HL-60/S4 treated with phorbol 12-myristate 13-acetate at 8.2 ng/mL for 4 days and 3 days (cell line): ENCODE data around the gene MMP7.
"Not testable (repeated sequence)": the region's sequence is repeated elsewhere in the genome, so short reads cannot be mapped to it uniquely, and the experiment has no call there.

Experiments
- in situ Hi-C: fragments of 300-500 bp; cut with MboI; formaldehyde crosslinking; loops from 2 replicates; pipeline ENCODE4 v1.15.0; 2022; ENCODE audit warnings: low sequenced_read_pairs

MMP7 gene

DNA sequence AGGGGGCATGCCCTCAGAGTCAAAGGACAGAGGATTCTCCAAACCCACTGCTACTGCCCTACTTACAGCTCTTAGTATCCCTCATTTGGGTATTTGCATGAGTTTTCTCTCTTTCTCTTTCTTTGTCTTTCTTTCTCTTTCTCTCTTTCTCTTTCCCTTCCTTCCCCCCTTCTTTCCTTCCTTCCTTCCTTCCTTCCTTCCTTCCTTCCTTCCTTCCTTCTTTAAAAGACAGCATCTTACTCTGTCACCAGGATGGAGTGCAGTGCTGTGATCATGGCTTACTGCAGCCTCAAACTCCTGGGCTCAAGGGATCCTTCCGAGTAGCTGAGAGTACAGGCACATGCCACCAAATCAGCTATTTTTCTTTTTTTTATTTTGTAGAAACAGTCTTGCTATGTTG is 14.0 kb upstream of the MMP7 start:
- in situ Hi-C loops, result no loop called here

GRCh38 chr11:102539567-102539966 is 9.0 kb upstream of the MMP7 start:
- in situ Hi-C loops, result no loop called here

GRCh38 chr11:102538932-102539331 is 8.4 kb upstream of the MMP7 start:
- in situ Hi-C loops, result no loop called here

- in situ Hi-C loops, result no loop called here
Measured at GRCh38 chr11:102534261-102534872, 3.8 kb upstream of the MMP7 start.

GRCh38 chr11:102528618-102529017 is 1.9 kb downstream of the MMP7 start:
- in situ Hi-C loops, result no loop called here

DNA sequence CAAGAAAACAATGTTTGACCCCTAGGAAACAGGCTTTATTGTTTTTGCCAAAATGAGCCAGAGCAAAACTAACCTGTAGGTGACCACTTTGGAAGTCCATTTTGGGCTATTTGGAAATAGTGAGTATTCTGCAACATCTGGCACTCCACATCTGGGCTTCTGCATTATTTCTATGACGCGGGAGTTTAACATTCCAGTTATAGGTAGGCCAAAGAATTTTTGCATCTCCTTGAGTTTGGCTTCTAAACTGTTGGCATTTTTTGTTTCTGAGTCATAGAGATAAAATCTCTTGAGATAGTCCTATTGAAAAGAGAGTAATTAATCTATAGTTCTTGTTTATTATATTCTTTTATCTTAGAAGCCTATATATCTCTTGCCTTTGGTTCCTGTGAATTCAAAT is 2.9 kb downstream of the MMP7 start:
- in situ Hi-C loops, result no loop called here

DNA sequence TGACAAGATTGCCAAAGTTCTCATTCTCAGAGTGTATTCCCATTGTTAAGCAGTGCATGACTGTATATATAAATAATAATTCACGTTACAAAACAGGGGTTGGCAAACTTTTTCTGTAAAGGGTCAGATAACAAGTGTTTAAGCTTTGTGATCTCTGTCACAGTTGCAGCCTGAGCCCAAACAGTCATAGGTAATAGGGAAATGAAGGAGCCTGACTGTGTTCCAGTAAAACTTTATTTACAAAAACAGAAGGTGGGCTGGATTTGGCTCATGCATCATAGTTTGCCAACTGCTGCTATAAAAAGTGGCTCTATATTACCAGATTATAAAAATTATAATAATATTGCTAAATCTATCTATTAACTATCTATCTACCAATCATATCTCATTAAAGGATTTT is 3.5 kb downstream of the MMP7 start:
- in situ Hi-C loops, result no loop called here

DNA sequence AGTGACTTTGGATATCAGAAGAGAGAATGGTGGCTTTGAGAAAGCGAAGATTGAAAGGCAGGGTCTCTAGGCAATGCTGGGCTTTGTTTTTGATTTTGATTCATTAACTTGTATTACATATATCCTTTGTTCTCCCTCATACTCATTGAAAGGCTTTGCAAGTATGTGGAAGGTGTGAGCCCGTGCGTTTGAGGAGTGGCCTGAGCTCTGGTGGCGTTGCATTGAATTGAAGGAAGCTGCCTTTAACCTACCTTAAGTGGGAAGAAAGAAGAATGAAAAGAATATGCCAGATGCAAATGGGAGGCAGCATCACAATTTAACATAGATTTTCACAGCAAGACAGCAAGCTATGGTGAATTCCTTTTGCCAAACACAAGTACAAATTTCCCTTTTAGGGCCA is 6.7 kb downstream of the MMP7 start:
- in situ Hi-C loops, result no loop called here

GRCh38 chr11:102523189-102523570 is 7.4 kb downstream of the MMP7 start:
- in situ Hi-C loops, result no loop called here

DNA sequence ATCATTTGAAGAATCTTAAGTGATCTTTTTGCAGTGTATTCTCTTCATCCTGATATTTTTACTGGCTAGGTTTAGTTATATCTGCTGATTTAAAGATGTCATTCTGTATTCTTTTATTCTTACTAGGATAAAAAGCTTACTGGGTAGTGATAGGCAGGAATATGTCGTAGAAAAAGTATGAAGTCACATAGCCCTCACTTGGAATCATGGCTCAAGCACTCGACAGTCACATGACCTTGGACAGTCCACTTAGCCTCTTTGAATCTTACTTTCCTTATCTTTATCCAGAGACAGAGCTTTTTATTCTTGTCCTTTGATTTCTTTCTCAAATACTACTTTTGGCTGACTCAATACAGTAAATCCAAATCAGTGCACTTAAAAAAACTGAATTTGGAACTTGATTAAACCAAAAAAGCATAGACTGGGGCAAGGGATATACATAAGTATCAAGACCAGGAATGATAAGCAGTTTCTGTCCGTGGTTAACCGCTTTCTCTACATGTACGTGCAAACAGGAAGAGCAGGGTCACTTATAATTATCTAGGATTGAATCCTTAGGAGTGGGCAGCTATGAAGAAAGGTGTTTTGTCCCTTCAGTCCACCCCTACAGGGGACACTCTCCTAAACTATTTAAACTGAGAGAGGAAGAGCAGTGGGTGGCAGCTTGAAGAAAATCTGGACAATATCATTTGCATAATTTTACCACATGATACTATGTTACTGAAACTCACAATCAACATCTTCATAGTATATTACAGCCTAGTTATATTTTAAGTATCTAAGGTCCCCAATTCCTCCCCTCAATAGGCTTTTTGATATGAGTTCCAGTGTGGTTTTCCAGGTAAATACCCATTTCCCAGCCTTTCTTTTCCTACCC is 8.0 kb downstream of the MMP7 start:
- in situ Hi-C loops, result no loop called here

DNA sequence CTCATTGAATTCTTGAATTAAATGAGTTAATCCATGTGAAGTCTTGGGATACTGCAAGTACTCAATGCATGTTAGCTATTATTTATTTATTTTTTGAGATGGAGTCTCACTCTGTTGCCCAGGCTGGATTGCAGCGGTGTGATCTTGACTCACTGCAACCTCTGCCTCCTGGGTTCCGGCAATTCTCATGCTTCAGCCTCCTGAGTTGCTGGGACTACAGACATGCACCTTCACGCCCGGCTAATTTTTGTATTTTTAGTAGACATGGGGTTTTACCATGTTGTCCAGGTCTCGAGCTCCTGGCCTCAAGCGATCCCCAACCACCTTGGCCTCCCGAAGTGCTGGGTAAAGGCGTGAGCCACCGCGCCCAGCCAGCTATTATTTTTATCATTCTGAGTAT is 9.4 kb downstream of the MMP7 start:
- in situ Hi-C loops, result no loop called here

- in situ Hi-C loops, result no loop called here
Measured at GRCh38 chr11:102520514-102520913, 10.0 kb downstream of the MMP7 start.

- in situ Hi-C loops, result no loop called here
Measured at GRCh38 chr11:102518296-102519094, 12.1 kb downstream of the MMP7 start.

GRCh38 chr11:102517670-102518069 is 12.9 kb downstream of the MMP7 start:
- in situ Hi-C loops, result no loop called here

- in situ Hi-C loops, result no loop called here
Measured at GRCh38 chr11:102516179-102516578, 14.4 kb downstream of the MMP7 start.

GRCh38 chr11:102513869-102514268 is 16.7 kb downstream of the MMP7 start:
- in situ Hi-C loops, result no loop called here

DNA sequence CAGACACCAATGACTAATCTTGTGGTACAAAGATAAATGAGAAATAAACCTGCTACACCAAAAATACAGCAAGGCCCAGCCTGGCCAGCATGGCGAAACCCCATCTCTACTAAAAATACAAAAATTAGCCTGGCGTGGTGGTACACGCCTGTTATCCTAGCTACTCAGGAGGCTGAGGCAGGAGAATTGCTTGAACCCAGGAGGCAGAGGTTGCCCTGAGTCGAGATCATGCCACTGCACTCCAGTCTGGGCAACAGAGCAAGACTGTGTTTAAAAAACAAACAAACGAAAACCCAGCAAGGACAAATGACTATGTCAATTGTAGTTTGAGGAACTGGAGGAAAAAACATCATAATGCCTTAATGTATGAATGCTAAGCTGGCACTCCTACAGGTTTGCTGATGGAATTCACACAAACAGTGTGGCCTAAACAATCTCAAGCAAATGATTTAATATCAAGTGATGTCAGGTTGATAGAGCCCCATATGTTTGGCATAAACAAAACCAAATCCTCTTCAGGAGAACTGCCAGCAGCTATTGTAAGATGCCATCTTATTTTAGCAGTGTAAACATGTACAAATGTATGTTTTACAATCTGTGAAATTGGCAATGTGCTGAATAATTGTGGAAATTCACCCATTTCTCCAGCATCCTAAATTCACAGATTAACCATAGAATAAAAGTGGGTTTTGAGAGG is 20.0 kb downstream of the MMP7 start:
- in situ Hi-C loops, result no loop called here

DNA sequence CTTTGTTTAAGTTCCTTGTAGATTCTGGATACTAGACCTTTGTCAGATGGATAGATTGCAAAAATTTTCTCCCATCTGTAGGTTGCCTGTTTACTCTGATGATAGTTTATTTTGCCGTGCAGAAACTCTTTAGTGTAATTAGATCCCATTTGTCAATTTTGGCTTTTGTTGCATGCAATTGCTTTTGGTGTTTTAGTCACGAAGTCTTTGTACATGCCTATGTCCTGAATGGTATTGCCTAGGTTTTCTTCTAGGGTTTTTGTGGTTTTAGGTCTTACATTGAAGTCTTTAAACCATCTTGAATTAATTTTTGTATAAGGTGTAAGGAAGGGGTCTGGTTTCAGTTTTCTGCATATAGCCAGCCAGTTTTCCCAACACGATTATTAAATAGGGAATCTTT is 27.7 kb downstream of the MMP7 start:
- in situ Hi-C loops, result not testable (repeated sequence)

DNA sequence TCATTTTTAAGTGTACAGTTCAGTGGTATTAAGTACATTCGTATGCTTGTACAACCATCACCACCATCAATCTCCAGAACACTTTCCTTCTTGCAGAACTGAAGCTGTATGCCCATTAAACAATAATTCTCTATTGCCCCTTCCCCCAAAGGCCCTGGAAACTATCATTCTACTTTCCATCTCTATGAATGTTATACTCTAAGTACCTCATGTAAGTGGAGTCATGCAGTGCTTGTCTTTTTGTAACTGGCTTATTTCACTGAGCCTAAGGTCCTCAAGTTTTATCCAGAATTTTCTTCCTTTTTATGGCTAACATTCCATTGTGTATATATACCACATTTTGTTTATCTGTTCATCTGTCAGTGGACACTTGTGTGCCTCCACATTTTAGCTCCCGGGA is 29.7 kb downstream of the MMP7 start:
- in situ Hi-C loops, result no loop called here

- in situ Hi-C loops, result loop anchor here (25.0 kb wide), 1 partner anchor 113 kb away; no protein-coding TSS in a partner anchor
Measured at GRCh38 chr11:102499931-102500330, 30.6 kb downstream of the MMP7 start.

GRCh38 chr11:102499151-102499550 is 31.4 kb downstream of the MMP7 start:
- in situ Hi-C loops, result loop anchor here (25.0 kb wide), 1 partner anchor 112 kb away; no protein-coding TSS in a partner anchor
